Ramos (cell line): ENCODE results near the gene PLCG2.

Experiments
- in situ Hi-C: fragments of 300-500 bp; cut with MboI; formaldehyde crosslinking; loops from one replicate; pipeline ENCODE4 v1.14.3; 2022; ENCODE audit warnings: low sequenced_read_pairs; ENCODE audit not compliant: unreplicated experiment

PLCG2 gene

GRCh38 chr16:81832801-81833547, 53.9 kb downstream of the PLCG2 start:
- in situ Hi-C loops, result no loop called here

DNA sequence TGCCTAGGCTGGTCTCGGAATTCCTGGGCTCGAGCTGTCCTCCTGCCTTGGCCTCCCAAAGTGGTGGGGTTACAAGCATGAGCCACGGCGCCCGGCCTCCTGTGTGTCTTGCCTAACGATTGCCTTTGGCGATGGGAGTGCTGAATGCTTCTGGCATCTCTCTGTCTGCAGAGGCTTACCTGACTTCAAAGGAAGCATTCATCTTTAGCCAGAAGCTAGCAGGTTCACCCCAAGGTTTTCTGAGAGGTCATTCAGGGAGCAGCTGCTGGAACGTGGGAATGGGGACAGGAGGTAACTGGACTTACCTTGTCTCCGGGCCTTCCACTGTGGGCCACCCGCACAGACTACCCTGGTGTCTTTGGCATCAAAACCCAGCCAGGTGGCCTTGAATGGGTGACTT, 54.7 kb downstream of the PLCG2 start:
- in situ Hi-C loops, result no loop called here

- in situ Hi-C loops, result no loop called here
These were observed 55.8 kb downstream of the PLCG2 start for GRCh38 chr16:81834868-81835267.

DNA sequence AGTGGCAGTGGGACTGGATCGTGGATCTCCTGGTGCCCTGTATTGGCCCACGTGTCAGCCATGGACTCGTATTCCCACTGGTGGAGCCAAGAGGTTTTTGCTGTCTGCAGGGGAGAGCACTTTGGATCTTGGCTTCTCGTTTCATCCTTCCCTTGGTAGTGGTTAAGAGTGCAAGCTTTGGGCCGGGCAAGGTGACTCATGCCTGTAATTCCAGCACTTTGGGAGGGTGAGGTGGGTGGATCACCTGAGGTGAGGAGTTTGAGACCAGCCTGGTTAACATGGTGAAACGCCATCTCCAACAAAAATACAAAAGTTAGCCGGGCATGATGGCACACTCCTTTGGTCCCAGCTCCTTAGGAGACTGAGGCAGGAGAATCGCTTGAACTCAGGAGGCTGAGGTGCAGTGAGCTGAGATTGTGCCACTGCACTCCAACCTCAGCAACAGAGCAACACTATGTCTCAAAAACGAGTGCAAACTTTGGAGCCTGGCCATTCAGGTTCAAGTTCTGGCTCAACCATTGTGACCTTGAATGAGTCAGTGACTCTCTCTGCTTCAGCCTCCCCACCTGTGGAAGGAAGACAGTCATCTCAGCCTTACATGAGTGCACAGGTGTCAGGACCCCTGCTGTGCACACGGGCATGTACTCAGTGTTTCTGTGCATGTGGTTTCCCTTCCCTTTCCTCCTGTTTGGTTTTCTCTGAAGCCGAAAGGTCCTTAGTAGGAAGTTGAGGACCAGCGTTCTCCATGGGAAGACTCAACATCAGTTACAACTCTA, 57.4 kb downstream of the PLCG2 start:
- in situ Hi-C loops, result no loop called here

- in situ Hi-C loops, result no loop called here
These were observed 58.2 kb downstream of the PLCG2 start for GRCh38 chr16:81837312-81837751.

DNA sequence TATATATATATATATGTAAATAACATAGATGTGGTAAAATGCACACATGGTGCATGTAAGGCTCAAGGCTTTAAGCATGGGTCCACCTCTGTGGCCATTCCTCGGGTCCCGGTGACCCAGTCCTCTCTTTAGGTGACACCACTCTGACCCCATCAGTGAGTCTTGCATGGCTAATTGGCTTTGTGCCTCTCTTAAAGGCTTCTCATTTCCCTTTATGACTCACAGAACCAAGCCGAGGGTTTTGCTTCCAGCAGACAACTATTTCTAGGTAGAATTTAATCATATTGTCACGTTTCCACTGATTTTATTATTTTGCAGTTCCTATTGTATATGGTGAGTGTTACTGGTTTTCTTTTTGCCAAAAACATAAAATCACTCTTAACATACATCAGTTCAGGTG, 59.7 kb downstream of the PLCG2 start:
- in situ Hi-C loops, result no loop called here

- in situ Hi-C loops, result no loop called here
These were observed 62.6 kb downstream of the PLCG2 start for GRCh38 chr16:81841722-81842121.

- in situ Hi-C loops, result no loop called here
These were observed 63.6 kb downstream of the PLCG2 start for GRCh38 chr16:81842564-81843242.

GRCh38 chr16:81843243-81843582, 64.1 kb downstream of the PLCG2 start:
- in situ Hi-C loops, result no loop called here

- in situ Hi-C loops, result no loop called here
These were observed 64.6 kb downstream of the PLCG2 start for GRCh38 chr16:81843683-81844082.

DNA sequence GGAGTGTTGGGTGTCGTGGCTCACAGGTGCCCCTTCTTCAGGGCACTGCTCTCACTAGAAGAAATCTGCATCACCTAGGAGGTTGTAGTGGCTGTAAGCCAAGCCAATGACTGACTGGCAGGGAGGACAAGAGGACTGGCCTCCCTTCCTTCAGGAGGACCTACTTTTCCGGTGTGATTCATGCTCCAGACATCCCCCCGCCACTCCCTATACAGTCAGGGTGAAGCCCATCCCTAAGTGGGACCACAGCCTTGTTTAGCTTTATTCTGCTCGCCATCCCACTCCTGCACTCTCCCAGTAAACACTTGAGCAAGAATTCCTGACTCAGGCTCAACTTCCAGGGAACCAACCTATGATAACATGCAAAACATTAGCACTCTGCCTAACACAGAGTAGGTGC, 67.0 kb downstream of the PLCG2 start:
- in situ Hi-C loops, result no loop called here

DNA sequence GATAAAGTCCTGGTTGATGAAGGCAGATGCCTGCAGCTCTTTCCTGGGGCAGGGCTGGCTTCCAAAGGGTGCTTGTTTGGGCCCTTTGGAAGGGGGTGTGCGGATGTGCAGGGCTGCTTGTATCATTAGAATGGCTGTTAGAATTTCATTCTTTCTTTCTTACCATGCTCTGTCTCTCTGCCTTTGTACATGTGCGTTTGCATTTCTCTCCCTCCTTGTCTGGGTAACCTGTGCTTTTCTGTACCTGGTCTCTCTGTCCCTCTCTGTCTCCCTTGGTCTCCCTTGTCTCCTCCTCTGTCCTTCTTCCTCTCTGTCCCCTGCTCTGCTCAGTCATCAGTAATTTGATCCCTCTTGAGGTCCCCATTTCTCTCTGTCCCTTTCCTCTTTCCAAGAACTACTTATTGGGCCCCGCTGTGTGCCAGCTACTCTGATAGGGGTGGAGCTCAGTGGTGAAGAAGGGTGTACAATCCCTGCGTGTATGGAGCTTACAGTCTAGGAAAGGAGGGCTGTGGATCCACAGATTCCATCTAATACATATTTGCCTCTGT, 69.3 kb downstream of the PLCG2 start:
- in situ Hi-C loops, result no loop called here

DNA sequence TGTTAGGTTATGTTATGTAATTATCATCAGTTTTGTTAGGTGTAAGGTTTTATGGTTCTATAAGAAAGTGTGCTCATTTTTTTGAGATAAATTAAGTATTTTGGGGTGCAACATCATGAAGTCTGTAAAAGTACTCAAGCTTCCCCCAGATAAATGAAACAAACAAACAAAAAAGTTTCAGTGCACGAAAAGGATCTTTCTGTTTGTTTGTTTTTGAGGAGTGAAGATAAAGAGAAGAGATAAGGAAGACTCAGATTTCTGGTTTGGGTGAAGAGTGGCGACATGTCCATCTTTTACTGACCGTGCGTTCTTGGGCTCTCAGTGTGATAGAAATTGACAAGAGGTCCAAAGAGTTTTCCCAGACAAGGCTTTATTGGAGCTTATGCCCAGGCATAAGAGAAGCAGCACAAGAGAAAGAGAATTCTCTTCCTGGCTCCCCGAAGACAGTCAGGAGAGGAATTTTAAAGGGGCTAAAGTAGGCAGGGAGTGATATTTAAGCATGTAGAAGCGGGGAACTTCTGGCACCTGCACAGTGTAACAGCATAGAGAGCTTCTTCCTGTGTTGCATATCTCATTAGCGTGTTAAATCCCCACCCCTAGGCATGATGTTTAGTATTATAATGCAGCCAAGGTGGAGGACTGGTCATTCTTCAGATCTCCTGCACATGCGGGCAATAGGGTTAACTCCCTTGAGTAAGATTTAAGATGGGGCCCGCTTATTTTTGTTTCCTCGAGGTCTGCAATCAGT, 71.3 kb downstream of the PLCG2 start:
- in situ Hi-C loops, result no loop called here

- in situ Hi-C loops, result no loop called here
These were observed 73.3 kb downstream of the PLCG2 start for GRCh38 chr16:81852347-81852746.

DNA sequence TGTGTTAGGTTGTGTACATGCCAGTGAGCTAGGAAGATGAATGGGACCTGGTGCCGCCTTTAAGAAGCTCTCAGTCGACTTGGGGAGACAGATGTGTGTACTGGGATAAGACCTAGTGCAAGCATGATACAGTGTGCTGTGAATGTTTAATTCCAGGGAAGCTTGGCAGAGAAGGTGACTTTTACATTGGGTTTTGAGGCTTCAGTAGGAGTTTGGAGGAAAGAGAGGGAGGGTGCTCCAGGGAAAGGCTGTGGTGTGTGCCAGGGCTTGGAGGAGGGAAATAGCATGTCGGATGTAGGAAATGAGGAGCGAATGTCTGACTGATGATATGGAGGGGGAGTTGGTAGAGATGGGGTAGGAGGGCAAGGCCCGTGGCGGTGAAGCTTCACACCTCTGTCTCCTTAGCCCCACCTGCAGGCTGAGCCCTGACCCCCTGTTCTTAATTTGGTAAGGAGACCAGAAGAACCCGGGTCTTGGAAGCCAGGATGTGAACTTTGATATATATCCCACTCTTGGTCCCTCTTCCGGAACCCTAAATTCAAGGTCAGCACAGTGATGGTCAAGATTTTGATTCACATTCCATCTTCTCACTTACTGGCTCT, 76.6 kb downstream of the PLCG2 start:
- in situ Hi-C loops, result no loop called here

- in situ Hi-C loops, result no loop called here
These were observed 81.5 kb downstream of the PLCG2 start for GRCh38 chr16:81860287-81861266.

DNA sequence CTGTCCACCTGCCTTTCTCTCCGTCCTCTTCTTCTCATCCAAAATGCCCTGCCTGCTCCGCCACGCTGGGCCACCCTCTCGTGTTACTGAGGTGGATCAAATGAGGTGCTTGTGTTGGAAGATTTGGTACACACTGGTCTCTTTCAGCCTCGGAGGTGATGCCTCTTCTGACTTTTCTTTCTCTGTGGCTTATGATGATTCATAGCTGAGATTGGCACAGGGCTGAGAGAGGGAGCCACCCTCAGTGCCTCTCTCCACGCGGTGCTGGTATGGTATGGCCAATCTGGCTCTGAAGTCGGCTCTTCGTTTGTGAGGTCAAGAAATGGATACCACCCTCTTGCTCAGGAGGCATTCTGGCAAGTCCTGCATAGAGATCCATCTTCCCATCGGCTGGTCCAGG, 82.4 kb downstream of the PLCG2 start:
- in situ Hi-C loops, result no loop called here

DNA sequence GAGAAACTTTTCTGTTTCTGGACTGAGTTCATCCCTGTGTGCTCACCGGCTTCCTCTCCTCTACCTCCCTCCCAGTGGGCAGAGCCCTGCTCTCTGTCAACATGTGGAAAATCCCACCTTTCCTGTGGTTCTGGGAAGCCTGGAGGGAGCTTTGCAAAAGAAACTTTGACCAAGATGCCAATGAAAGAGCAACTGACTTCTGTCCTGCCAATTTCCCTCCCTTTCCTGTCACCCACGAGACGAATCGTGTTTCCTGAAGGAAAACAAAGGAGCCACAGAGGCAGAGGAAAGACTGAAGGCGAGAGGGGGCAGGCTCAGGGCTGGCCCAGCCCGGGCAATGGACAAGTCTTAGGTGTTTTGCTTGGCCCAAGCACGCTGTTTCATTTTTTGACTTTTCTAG, 82.8 kb downstream of the PLCG2 start:
- in situ Hi-C loops, result no loop called here
